Measurements from ENCODE around the gene INSYN2B. TPM values are rescaled to one million over a fixed set of nuclear protein-coding genes. Genes with fewer than 3 reads are reported as not detected.

Gene INSYN2B
- total and polyA plus RNA-seq, 12 donors = 0.08 to 0.94 (median 0.62) TPM; not detected in 2

DNA sequence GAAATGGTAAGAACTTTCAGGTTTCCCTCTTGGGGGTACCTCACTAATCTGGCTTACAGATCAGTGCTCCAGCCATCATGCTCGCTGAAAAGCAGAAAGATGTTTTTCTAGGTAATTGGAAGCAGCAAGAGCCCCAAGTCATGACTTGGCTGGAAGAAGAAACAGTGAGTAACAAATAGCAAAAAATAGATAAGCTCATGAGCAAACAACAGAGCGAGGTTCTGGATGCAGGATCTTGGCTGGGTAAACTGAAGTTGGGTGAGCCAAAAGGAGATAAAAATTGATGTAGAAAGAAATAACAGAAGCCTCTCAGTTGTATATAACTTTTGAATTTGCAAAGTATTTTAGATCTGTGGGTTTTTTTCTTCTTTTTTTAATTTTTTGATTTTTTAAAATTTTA lies 110.1 kb downstream of the INSYN2B start:
- TF ChIP-seq, protein P1, sequence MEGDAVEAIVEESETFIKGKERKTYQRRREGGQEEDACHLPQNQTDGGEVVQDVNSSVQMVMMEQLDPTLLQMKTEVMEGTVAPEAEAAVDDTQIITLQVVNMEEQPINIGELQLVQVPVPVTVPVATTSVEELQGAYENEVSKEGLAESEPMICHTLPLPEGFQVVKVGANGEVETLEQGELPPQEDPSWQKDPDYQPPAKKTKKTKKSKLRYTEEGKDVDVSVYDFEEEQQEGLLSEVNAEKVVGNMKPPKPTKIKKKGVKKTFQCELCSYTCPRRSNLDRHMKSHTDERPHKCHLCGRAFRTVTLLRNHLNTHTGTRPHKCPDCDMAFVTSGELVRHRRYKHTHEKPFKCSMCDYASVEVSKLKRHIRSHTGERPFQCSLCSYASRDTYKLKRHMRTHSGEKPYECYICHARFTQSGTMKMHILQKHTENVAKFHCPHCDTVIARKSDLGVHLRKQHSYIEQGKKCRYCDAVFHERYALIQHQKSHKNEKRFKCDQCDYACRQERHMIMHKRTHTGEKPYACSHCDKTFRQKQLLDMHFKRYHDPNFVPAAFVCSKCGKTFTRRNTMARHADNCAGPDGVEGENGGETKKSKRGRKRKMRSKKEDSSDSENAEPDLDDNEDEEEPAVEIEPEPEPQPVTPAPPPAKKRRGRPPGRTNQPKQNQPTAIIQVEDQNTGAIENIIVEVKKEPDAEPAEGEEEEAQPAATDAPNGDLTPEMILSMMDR (IDR thresholded peaks at IDR 0.05) = no peak
- no peak for TF ChIP-seq POLR2A (IDR thresholded peaks at IDR 0.05)
- Histone ChIP-seq H3K4me1 (replicated peaks in 1 of 2) (no peaks in the 10 kb centered on the region), H3K27me3 (no peaks in the 10 kb centered on the region), H3K27ac (no peak overlapping the region), H3K9me3 (replicated peaks in 1 of 3) (no peaks in the 10 kb centered on the region), H3K36me3 (replicated peaks in 1 of 2) (no peaks in the 10 kb centered on the region), H3K4me3 (no peak overlapping the region)
- no peak for DNase-seq
- intact Hi-C loops (cut with DNase I) = no loop called here
- 68 to 87% (median 73%) methylated on average over 2 of the region's 2 CpGs for WGBS, 4 donors

DNA sequence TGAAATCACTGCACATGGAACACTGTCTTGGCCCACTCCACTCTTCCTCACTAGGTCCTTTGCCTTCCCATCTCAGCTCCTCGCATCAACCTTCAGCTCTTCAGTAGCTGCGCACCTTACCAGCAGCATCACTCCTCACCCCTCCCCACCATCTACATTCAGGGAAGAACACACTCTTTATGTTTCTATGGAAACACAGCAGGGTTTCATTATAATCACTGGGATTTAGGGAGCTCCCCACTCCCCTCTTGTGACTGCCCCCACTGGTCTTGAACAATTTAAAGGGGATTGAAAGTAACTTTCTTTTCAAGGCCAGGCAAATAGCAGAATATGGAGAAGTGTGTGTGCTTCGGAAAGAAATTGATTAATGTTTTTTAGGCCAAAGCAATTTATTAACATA lies 111.2 kb downstream of the INSYN2B start:
- TF ChIP-seq, protein P1 (IDR thresholded peaks at IDR 0.05) = no peak
- no peak for TF ChIP-seq POLR2A (IDR thresholded peaks at IDR 0.05)
- H3K9me3 ChIP-seq (replicated peaks in 1 of 3) = no peaks in the 10 kb centered on the region
- no peak overlapping the region for H3K27ac ChIP-seq
- H3K36me3 ChIP-seq (replicated peaks in 1 of 2) = no peaks in the 10 kb centered on the region
- intact Hi-C loops (cut with DNase I) = no loop called here
- H3K4me1 ChIP-seq (replicated peaks in 1 of 2) = no peaks in the 10 kb centered on the region
- no peak overlapping the region for H3K4me3 ChIP-seq
- no peak for DNase-seq
- 83 to 87% (median 85%) methylated on average over 3 of the region's 3 CpGs for WGBS, 4 donors
- no peaks in the 10 kb centered on the region for H3K27me3 ChIP-seq

DNA sequence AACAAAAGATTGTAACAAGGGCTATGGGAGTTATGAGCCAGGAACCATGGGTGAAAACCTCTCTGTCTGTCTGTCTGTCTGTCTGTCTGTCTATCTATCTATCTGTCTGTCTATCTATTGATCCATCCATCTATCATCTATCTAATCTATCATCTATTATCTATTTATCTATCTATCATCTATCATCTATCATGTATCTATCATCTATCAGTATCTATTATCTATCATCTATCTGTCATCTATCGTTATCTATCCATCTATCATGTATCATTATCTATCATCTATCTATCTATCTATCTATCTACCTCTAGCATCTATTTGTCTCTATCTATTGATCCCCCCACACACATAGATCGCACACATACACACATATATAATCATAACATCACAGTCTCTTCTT lies 112.9 kb downstream of the INSYN2B start:
- DNase-seq = no peak

DNA sequence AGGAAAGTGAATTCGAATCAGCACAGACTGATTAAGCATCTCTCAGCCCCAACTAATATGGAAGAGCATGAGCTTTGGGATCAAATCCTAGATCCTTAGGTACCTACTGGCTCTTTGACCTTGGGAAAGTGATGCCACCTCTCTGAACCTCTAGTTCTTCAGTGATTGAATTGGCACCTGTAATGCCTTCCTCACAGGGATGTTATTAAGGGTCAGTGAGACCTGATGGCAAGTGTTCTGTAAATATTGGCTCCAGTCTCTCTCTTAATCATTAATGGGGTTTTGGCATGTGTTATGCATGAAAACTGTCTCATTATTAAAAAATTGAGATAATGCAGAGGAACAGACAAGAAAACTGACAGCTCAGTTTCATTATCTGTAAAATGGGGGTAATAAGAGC lies 115.8 kb downstream of the INSYN2B start:
- no peaks in the 10 kb centered on the region for H3K9me3 ChIP-seq (replicated peaks in 1 of 3)
- no peak overlapping the region for H3K27ac ChIP-seq
- H3K4me3 ChIP-seq = no peak overlapping the region
- 69 to 89% (median 82%) methylated on average over 1 of the region's 1 CpG for WGBS, 4 donors
- H3K36me3 ChIP-seq (replicated peaks in 1 of 2) = no peaks in the 10 kb centered on the region
- TF ChIP-seq, protein P1 (IDR thresholded peaks at IDR 0.05) = no peak
- no peak for TF ChIP-seq POLR2A (IDR thresholded peaks at IDR 0.05)
- H3K4me1 ChIP-seq (replicated peaks in 1 of 2) = no peaks in the 10 kb centered on the region
- no peak for DNase-seq
- intact Hi-C loops (cut with DNase I) = no loop called here
- H3K27me3 ChIP-seq = no peaks in the 10 kb centered on the region

More for the DNA sequence above, 112.9 kb downstream of the INSYN2B start:
- Histone ChIP-seq H3K27ac (no peak overlapping the region), H3K4me3 (no peak overlapping the region), H3K9me3 (replicated peaks in 1 of 3) (no peaks in the 10 kb centered on the region), H3K36me3 (replicated peaks in 1 of 2) (no peaks in the 10 kb centered on the region), H3K27me3 (no peaks in the 10 kb centered on the region), H3K4me1 (replicated peaks in 1 of 2) (no peaks in the 10 kb centered on the region)
- WGBS, 4 donors = 91 to 94% (median 92%) methylated on average over 2 of the region's 2 CpGs
- intact Hi-C loops (cut with DNase I) = no loop called here
- TF ChIP-seq POLR2A (IDR thresholded peaks at IDR 0.05) = no peak
- TF ChIP-seq, protein P1 (IDR thresholded peaks at IDR 0.05) = no peak

Data from adrenal gland (tissue), 12 donors.